MM.1S (cell line): Measurements from ENCODE around the gene COL13A1.

ENCODE experiments used
- DNase-seq: peaks from one replicate; pipeline ENCODE4 v3.0.0-alpha.2; 2015
- H2AFZ ChIP-seq: fragments of 300-600 bp; sonication (generic); 2 replicates; pipeline ENCODE4 v1.6.0; 2016; ENCODE audit warnings: antibody characterized with exemption, low read length
- H3F3A ChIP-seq: fragments of 300-600 bp; sonication (generic); 2 replicates; pipeline ENCODE4 v1.6.1; 2016; ENCODE audit warnings: mild to moderate bottlenecking, antibody characterized with exemption, low read length, moderate library complexity, mixed read lengths; ENCODE audit not compliant: insufficient read depth
- H3K27ac ChIP-seq: fragments of 300-600 bp; sonication (generic); 2 replicates; pipeline ENCODE4 v1.5.1; 2016; ENCODE audit warnings: mild to moderate bottlenecking, low read length
- H3K27me3 ChIP-seq: fragments of 300-600 bp; sonication (generic); replicated peaks from 2 replicates; pipeline ENCODE4 v1.6.0; 2016; ENCODE audit warnings: low read length; ENCODE audit not compliant: insufficient read depth
- H3K36me3 ChIP-seq: fragments of 300-600 bp; sonication (generic); replicated peaks from 2 replicates; pipeline ENCODE4 v1.6.1; 2016; ENCODE audit warnings: mild to moderate bottlenecking, low read length, mixed read lengths; ENCODE audit not compliant: insufficient read depth
- H3K4me1 ChIP-seq: fragments of 300-600 bp; sonication (generic); 2 replicates; pipeline ENCODE4 v1.6.1; 2016; ENCODE audit warnings: low read length, mixed read lengths
- H3K4me2 ChIP-seq: fragments of 300-600 bp; sonication (generic); 2 replicates; pipeline ENCODE4 v1.6.0; 2016; ENCODE audit warnings: low read depth, low read length
- H3K4me3 ChIP-seq: fragments of 300-600 bp; sonication (generic); 2 replicates; pipeline ENCODE4 v1.5.1; 2016; ENCODE audit warnings: low read length, mixed read lengths
- H3K79me2 ChIP-seq: fragments of 300-600 bp; sonication (generic); 2 replicates; pipeline ENCODE4 v1.6.1; 2016; ENCODE audit warnings: mixed run types, low read length, mixed read lengths
- H3K9ac ChIP-seq: fragments of 300-600 bp; sonication (generic); 2 replicates; pipeline ENCODE4 v1.6.1; 2016; ENCODE audit warnings: low read length, mixed read lengths
- H3K9me2 ChIP-seq: fragments of 300-600 bp; sonication (generic); replicated peaks from 2 replicates; pipeline ENCODE4 v1.6.1; 2016; ENCODE audit warnings: mild to moderate bottlenecking, low read length, mixed read lengths; ENCODE audit not compliant: insufficient read depth
- H3K9me3 ChIP-seq: fragments of 300-600 bp; sonication (generic); replicated peaks from 2 replicates; pipeline ENCODE4 v1.6.1; 2016; ENCODE audit warnings: mild to moderate bottlenecking, low read length, mixed read lengths; ENCODE audit not compliant: insufficient read depth
- H4K20me1 ChIP-seq: fragments of 300-600 bp; sonication (generic); 2 replicates; pipeline ENCODE4 v1.6.1; 2016; ENCODE audit warnings: mild to moderate bottlenecking, low read length, moderate library complexity, mixed read lengths; ENCODE audit not compliant: insufficient read depth
- CTCF ChIP-seq: fragments of 300-600 bp; sonication (generic); IDR thresholded peaks from 2 replicates; pipeline ENCODE4 v1.5.1; 2016; ENCODE audit warnings: antibody characterized with exemption, low read length, mixed read lengths
- EZH2 ChIP-seq: fragments of 300-600 bp; sonication (generic); optimal IDR thresholded peaks from 2 replicates; pipeline ENCODE3; 2017; ENCODE audit warnings: low read depth, mild to moderate bottlenecking, antibody characterized with exemption, low read length, mixed read lengths
- EZH2phosphoT487 ChIP-seq: fragments of 300-600 bp; sonication (generic); IDR thresholded peaks from 2 replicates; pipeline ENCODE4 v1.6.1; 2018; ENCODE audit warnings: antibody characterized with exemption, low read length

Gene COL13A1

GRCh38 chr10:69825604-69826003 is 23.9 kb downstream of the COL13A1 start:
- H4K20me1 ChIP-seq = no peaks in the 10 kb centered on the region
- no peak overlapping the region for H3K4me3 ChIP-seq
- DNase-seq = no peak
- H3K79me2 ChIP-seq = no peaks in the 10 kb centered on the region
- TF ChIP-seq CTCF = no peak
- H3K27me3 ChIP-seq = peaks cover 22% of the 10 kb centered on the region; the same call in 1 of the 2 replicates
- H3K9ac ChIP-seq = no peak overlapping the region
- no peaks in the 10 kb centered on the region for H3F3A ChIP-seq
- H2AFZ ChIP-seq = no peak overlapping the region
- H3K9me3 ChIP-seq = no peaks in the 10 kb centered on the region
- no peaks in the 10 kb centered on the region for H3K4me1 ChIP-seq
- H3K36me3 ChIP-seq = no peaks in the 10 kb centered on the region
- no peak overlapping the region for H3K4me2 ChIP-seq
- no peaks in the 10 kb centered on the region for H3K9me2 ChIP-seq
- H3K27ac ChIP-seq = no peak overlapping the region

GRCh38 chr10:69826094-69826493 is 24.4 kb downstream of the COL13A1 start:
- no peaks in the 10 kb centered on the region for H3K9me2 ChIP-seq
- H3K9me3 ChIP-seq = no peaks in the 10 kb centered on the region
- peaks cover 23% of the 10 kb centered on the region; the same call in 1 of the 2 replicates for H3K27me3 ChIP-seq
- no peak for TF ChIP-seq EZH2
- no peak for TF ChIP-seq CTCF
- TF ChIP-seq EZH2phosphoT487 = no peak
- H3K36me3 ChIP-seq = no peaks in the 10 kb centered on the region
- no peak overlapping the region for H2AFZ ChIP-seq
- H3K9ac ChIP-seq = no peak overlapping the region
- H3K4me3 ChIP-seq = no peak overlapping the region
- H3K4me1 ChIP-seq = no peaks in the 10 kb centered on the region
- H3K27ac ChIP-seq = no peak overlapping the region
- no peak for DNase-seq
- no peaks in the 10 kb centered on the region for H4K20me1 ChIP-seq
- H3F3A ChIP-seq = no peaks in the 10 kb centered on the region
- no peak overlapping the region for H3K4me2 ChIP-seq
- H3K79me2 ChIP-seq = no peaks in the 10 kb centered on the region

GRCh38 chr10:69826789-69827554 is 25.3 kb downstream of the COL13A1 start:
- Histone ChIP-seq H2AFZ (no peak overlapping the region), H3F3A (no peaks in the 10 kb centered on the region), H3K27ac (no peak overlapping the region), H4K20me1 (no peaks in the 10 kb centered on the region), H3K4me2 (no peak overlapping the region), H3K36me3 (no peaks in the 10 kb centered on the region), H3K27me3 (peaks cover 19% of the 10 kb centered on the region; the same call in 1 of the 2 replicates), H3K4me3 (no peak overlapping the region), H3K9ac (no peak overlapping the region), H3K4me1 (no peaks in the 10 kb centered on the region), H3K9me3 (no peaks in the 10 kb centered on the region), H3K79me2 (no peaks in the 10 kb centered on the region), H3K9me2 (no peaks in the 10 kb centered on the region)
- TF ChIP-seq EZH2phosphoT487 = no peak
- no peak for TF ChIP-seq EZH2
- no peak for TF ChIP-seq CTCF
- no peak for DNase-seq
